Measurements from ENCODE around the gene LRRC37A3. TPM values are rescaled to one million over a fixed set of nuclear protein-coding genes. Genes with fewer than 3 reads are reported as not detected.
"Not testable (repeated sequence)": the region's sequence is repeated elsewhere in the genome, so short reads cannot be mapped to it uniquely, and the experiment has no call there.

The LRRC37A3 gene
- polyA plus RNA-seq, 12 donors, result 6.2 to 29.3 (median 12.1) TPM; not detected in 1

- DNase-seq, result peak; percentile 12
Measured at GRCh38 chr17:64836623-64837017, 82.7 kb downstream of the LRRC37A3 start.

- DNase-seq, result not testable (repeated sequence)
Measured at GRCh38 chr17:64834060-64834459, 85.2 kb downstream of the LRRC37A3 start.

GRCh38 chr17:64830631-64831040 is 88.6 kb downstream of the LRRC37A3 start:
- not testable (repeated sequence) for DNase-seq

GRCh38 chr17:64829824-64830630 is 89.3 kb downstream of the LRRC37A3 start:
- DNase-seq, result not testable (repeated sequence)

- DNase-seq, result not testable (repeated sequence)
Measured at GRCh38 chr17:64829068-64829467, 90.2 kb downstream of the LRRC37A3 start.

- not testable (repeated sequence) for DNase-seq
Measured at GRCh38 chr17:64818904-64819303, 100.4 kb downstream of the LRRC37A3 start.

GRCh38 chr17:64815833-64816198 is 103.5 kb downstream of the LRRC37A3 start:
- not testable (repeated sequence) for DNase-seq

GRCh38 chr17:64814993-64815832 is 104.1 kb downstream of the LRRC37A3 start:
- not testable (repeated sequence) for DNase-seq

GRCh38 chr17:64808178-64808977 is 110.9 kb downstream of the LRRC37A3 start:
- not testable (repeated sequence) for DNase-seq

Other genes starting within 250 kb of the LRRC37A3 start
- gene GNA13, start 137.3 kb upstream of the LRRC37A3 start, polyA plus RNA-seq (ENCODE audit: insufficient read length in 12 of 12), result 10 to 100 TPM in 11 of 12 donors, not detected in 1; 26.7 to 41.7 (median 39.0) TPM
- gene RGS9, start 217.9 kb upstream of the LRRC37A3 start, polyA plus RNA-seq (ENCODE audit: insufficient read length in 12 of 12), result 1 to 10 TPM in 10 of 12 donors, not detected in 2; 1.9 to 6.7 (median 3.0) TPM